Mucosa of descending colon (tissue), 3 donors: ENCODE data around the gene DUSP16. TPM values are rescaled to one million over a fixed set of nuclear protein-coding genes. Genes with fewer than 3 reads are reported as not detected.
A peak's percentile ranks its signal among the peaks of the same experiment; 100 is the strongest.
"Not testable (repeated sequence)": the region's sequence is repeated elsewhere in the genome, so short reads cannot be mapped to it uniquely, and the experiment has no call there.

Source experiments
- ATAC-seq: fragments of 200-7000 bp; cut with Tn5 transposase; one replicate; pipeline ENCODE4 v1.9.1; 2020; ENCODE audit warnings: mild to moderate bottlenecking, moderate library complexity
- DNase-seq, 3 donors: peaks; one replicate each; pipeline ENCODE4 v3.0.0-alpha.2; 2020
- H3K36me3 ChIP-seq: fragments of 200-600 bp; one replicate; pipeline ENCODE4 v1.8.0; 2021; ENCODE audit warnings: low read depth, mild to moderate bottlenecking
- H3K4me1 ChIP-seq: fragments of 200-600 bp; one replicate; pipeline ENCODE4 v1.8.0; 2021; ENCODE audit warnings: low read depth, mild to moderate bottlenecking
- H3K4me3 ChIP-seq: fragments of 200-600 bp; one replicate; pipeline ENCODE4 v1.8.0; 2021; ENCODE audit warnings: mild to moderate bottlenecking
- H3K9me3 ChIP-seq: fragments of 200-600 bp; one replicate; pipeline ENCODE4 v1.8.0; 2021; ENCODE audit warnings: mild to moderate bottlenecking
- intact Hi-C, 2 donors: fragments of 100-400 bp; cut with DNase I in 1 of 2; cut with micrococcal nuclease in 1 of 2; formaldehyde crosslinking; loops; one replicate each; pipeline versions ENCODE4 v1.11.0 to v1.11.1; 2022; cut with DNase I, micrococcal nuclease
- total RNA-seq, 3 donors: library from RNA; stranded (reverse); fragmentation: NEBNext Ultra II Directional in 2 of 3; extraction: Animal tissue kit (Norgen Biotek cat#: 25700) in 2 of 3; gene quantifications; one replicate each; pipeline versions ENCODE4 v1.2.1 to v1.2.4, GENCODE V29; 2021 to 2023
- TF ChIP-seq, protein P1 (sequence below): fragments of 200-600 bp; IDR thresholded peaks from one replicate; pipeline ENCODE4 v1.8.0; 2022; ENCODE audit warnings: antibody characterized with exemption, mild to moderate bottlenecking
- donor health status: DM: no; HTN: no; CAD: no; lungs with moderate emphysema.
- donor health status: DM: no; HTN: no; CAD: no.
- donor health status: DM: no; HTN: yes; CAD: no.

Gene DUSP16
- total RNA-seq, 3 donors from 2014 or later: 42.3 to 61.8 (median 42.9) TPM

DNA sequence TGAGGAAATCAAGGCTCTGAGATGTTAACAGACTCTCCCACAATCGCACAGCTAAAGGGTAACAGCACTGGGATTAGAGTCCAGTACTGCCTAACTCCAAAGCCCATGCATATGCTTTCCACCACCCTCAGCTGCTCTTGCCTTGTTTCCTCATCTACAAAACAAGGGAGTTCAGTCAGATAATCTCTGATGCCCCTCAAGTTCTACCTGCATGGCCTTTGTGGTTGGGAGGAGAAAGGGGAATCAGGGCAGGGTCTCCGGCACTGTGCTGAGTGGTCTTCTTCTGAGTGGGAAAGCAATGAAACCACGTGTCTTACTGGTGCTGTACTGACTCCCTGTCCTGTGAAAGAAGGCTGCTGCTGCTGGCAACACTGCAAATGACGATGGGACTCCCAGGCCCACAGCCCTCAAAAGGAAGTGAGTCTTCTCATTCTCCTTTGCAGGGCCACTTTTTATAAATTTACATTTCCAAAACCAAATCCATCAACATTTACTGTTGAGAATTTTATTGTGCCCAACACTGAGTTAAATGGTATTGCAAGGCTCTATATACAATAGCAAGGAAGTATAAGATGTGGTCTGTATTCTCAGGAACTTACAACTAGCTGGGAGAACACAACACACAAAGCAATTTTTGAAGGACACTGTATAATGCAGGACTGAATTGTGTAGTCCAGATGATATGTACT lies 19.7 kb upstream of the DUSP16 start:
- H3K36me3 ChIP-seq: no peaks in the 10 kb centered on the region
- DNase-seq (no peak), ATAC-seq (peak; percentile 60)
- H3K4me1 ChIP-seq: peaks cover 16% of the 10 kb centered on the region
- TF ChIP-seq, protein P1, sequence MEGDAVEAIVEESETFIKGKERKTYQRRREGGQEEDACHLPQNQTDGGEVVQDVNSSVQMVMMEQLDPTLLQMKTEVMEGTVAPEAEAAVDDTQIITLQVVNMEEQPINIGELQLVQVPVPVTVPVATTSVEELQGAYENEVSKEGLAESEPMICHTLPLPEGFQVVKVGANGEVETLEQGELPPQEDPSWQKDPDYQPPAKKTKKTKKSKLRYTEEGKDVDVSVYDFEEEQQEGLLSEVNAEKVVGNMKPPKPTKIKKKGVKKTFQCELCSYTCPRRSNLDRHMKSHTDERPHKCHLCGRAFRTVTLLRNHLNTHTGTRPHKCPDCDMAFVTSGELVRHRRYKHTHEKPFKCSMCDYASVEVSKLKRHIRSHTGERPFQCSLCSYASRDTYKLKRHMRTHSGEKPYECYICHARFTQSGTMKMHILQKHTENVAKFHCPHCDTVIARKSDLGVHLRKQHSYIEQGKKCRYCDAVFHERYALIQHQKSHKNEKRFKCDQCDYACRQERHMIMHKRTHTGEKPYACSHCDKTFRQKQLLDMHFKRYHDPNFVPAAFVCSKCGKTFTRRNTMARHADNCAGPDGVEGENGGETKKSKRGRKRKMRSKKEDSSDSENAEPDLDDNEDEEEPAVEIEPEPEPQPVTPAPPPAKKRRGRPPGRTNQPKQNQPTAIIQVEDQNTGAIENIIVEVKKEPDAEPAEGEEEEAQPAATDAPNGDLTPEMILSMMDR: no peak
- H3K9me3 ChIP-seq: no peaks in the 10 kb centered on the region
- H3K4me3 ChIP-seq: no peak overlapping the region
- intact Hi-C loops: no loop called here

DNA sequence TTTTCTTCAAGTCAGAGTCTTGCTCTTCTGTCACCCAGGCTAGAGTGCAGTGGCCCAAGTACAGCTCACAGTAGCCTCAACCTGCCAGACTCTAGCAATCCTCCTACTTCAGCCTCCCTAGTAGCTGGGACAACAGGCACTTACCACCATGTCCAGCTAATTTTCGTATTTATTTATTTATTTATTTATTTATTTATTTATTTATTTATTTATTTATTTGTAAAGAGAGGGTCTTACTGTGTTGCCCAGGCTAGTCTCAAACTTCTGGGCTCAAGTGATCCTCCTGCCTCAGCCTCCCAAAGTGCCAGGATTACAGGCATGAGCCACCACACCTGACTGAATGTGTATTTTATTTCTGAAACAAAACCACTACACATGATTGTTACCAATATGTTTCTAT lies 18.1 kb upstream of the DUSP16 start:
- ATAC-seq, H3K36me3 ChIP-seq, intact Hi-C loops, H3K9me3 ChIP-seq, H3K4me3 ChIP-seq, DNase-seq: not testable (repeated sequence)
- H3K4me1 ChIP-seq: peaks cover 25% of the 10 kb centered on the region

DNA sequence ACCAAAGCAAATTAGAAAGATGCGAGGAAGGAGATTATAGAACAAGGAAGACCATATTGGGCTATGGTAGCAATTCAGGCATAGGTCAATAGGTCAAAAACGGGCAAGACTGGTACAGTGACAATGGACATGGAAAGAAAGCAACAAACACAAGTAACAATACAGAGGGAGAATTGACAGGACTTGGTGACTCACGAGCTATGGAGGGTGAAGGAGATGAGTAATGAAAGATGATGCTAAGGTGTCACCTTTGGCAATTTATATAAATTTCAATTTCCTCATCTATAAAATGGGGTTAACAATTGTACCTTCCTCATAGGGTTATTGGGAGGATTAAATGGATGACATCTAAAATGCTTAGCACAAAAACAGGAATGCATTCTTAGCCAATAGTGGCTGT lies 15.1 kb upstream of the DUSP16 start:
- ATAC-seq (peak; percentile 13), DNase-seq (no peak)
- TF ChIP-seq, protein P1: no peak
- Histone ChIP-seq H3K36me3 (no peaks in the 10 kb centered on the region), H3K9me3 (no peaks in the 10 kb centered on the region), H3K4me1 (peaks cover 21% of the 10 kb centered on the region), H3K4me3 (no peak overlapping the region)
- intact Hi-C loops: no loop called here

DNA sequence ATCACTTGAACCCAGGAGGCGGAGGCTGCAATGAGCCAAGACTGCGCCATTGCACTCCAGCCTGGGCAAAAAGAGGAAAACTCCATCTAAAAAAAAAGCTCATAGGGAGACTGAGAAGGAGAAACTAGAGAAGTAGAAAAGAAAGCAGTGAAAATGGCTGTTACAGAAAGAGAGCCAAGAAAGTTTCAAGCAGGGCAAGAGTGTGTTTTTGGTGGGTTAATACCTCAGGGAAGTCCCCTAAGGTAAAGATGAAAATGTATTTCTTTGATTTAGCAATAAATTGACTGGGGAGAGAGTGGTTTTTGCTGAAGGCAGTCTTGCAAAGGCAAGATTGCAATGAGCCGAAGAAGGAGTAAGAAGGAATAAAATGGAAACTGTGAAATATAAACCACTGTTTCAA lies 10.0 kb upstream of the DUSP16 start:
- no peaks in the 10 kb centered on the region for H3K9me3 ChIP-seq
- peaks cover 13% of the 10 kb centered on the region for H3K4me1 ChIP-seq
- no peak overlapping the region for H3K4me3 ChIP-seq
- TF ChIP-seq, protein P1: no peak
- intact Hi-C loops: no loop called here
- ATAC-seq (no peak), DNase-seq (no peak)
- H3K36me3 ChIP-seq: no peaks in the 10 kb centered on the region

DNA sequence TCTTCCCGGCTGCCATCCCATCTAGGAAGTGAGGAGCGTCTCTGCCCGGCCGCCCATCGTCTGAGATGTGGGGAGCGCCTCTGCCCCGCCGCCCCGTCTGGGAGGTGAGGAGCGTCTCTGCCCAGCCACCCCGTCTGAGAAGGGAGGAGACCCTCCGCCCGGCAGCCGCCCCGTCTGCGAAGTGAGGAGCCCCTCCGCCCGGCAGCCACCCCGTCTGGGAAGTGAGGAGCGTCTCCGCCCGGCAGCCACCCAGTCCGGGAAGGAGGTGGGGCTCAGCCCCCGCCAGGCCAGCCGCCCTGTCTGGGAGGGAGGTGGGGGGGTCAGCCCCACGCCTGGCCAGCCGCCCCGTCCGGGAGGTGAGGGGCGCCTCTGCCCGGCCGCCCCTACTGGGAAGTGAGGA lies 3.3 kb upstream of the DUSP16 start:
- H3K9me3 ChIP-seq, ATAC-seq, DNase-seq, H3K36me3 ChIP-seq, H3K4me1 ChIP-seq, H3K4me3 ChIP-seq: not testable (repeated sequence)
- intact Hi-C loops: loop anchor here in 1 of 2 donors (10.0 kb wide), 1 partner anchor 191 kb away; no protein-coding TSS in a partner anchor

DNA sequence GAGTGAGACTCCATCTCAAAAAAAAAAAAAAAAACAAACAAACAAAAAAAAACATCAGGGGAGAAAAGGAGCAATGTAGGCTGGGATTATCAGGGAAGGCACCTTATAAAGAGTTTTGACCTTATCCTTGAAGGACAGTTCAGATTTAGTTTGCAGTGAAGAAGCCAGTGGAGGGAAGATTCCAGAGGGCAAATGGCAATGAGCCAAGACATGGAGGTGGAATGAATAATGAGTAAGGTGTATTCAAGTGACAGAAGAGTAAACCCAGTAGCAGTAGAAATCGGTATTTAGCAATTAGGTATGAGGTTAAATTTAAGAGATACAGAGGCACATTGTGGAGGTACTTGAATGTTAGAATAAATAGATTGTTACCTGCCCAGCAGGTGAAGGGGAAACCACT lies 2.2 kb upstream of the DUSP16 start:
- TF ChIP-seq, protein P1: no peak
- DNase-seq (no peak), ATAC-seq (no peak)
- Histone ChIP-seq H3K36me3 (no peaks in the 10 kb centered on the region), H3K4me1 (peaks cover 6% of the 10 kb centered on the region), H3K9me3 (peaks cover 4% of the 10 kb centered on the region), H3K4me3 (no peak overlapping the region)
- intact Hi-C loops: loop anchor here in 1 of 2 donors (10.0 kb wide), 1 partner anchor 190 kb away; no protein-coding TSS in a partner anchor
